H9 (cell line): Measurements from ENCODE around the gene KAZN. TPM values are rescaled to one million over a fixed set of nuclear protein-coding genes. Genes with fewer than 3 reads are reported as not detected.

ENCODE experiments used
- DNase-seq: peaks from one replicate; pipeline ENCODE4 v3.0.0-alpha.2; 2017
- H2AFZ ChIP-seq: one replicate; pipeline ENCODE4 v1.6.1; 2013; ENCODE audit warnings: mild to moderate bottlenecking, low read length, control low read depth, moderate library complexity
- H2AK5ac ChIP-seq: 2 replicates; pipeline ENCODE4 v1.6.1; 2013; ENCODE audit warnings: low read length, control low read depth, mixed read lengths; ENCODE audit not compliant: insufficient read length
- H2BK120ac ChIP-seq: one replicate; pipeline ENCODE4 v1.6.1; 2013; ENCODE audit warnings: low read depth, mild to moderate bottlenecking, low read length, control low read depth, inconsistent platforms; ENCODE audit not compliant: poor library complexity, severe bottlenecking
- H2BK12ac ChIP-seq: 2 replicates; pipeline ENCODE4 v1.6.1; 2013; ENCODE audit warnings: low read length, control low read depth, mixed read lengths, low read depth; ENCODE audit not compliant: insufficient read length
- H2BK15ac ChIP-seq: 2 replicates; pipeline ENCODE4 v1.6.1; 2013; ENCODE audit warnings: low read depth, low read length, control low read depth
- H2BK20ac ChIP-seq: one replicate; pipeline ENCODE4 v1.6.1; 2013; ENCODE audit warnings: low read depth, mild to moderate bottlenecking, low read length, control low read depth, inconsistent platforms; ENCODE audit not compliant: poor library complexity, severe bottlenecking
- H2BK5ac ChIP-seq: 2 replicates; pipeline ENCODE4 v1.6.1; 2013; ENCODE audit warnings: low read length, control low read depth, mixed read lengths; ENCODE audit not compliant: insufficient read length
- H3K14ac ChIP-seq: 2 replicates; pipeline ENCODE4 v1.6.1; 2013; ENCODE audit warnings: low read length, control low read depth; ENCODE audit not compliant: insufficient read depth
- H3K18ac ChIP-seq: 2 replicates; pipeline ENCODE4 v1.6.1; 2013; ENCODE audit warnings: low read depth, mild to moderate bottlenecking, mixed read lengths, low read length, control low read depth; ENCODE audit not compliant: insufficient read length
- H3K23ac ChIP-seq: 2 replicates; pipeline ENCODE4 v1.6.1; 2013; ENCODE audit warnings: low read length, control low read depth, mixed read lengths, low read depth; ENCODE audit not compliant: insufficient read length
- H3K23me2 ChIP-seq: 2 replicates; pipeline ENCODE4 v1.6.1; 2013; ENCODE audit warnings: low read depth, mild to moderate bottlenecking, mixed read lengths, low read length, control low read depth; ENCODE audit not compliant: insufficient read length, poor library complexity, severe bottlenecking
- H3K27ac ChIP-seq: 2 replicates; pipeline ENCODE4 v1.5.1; 2013; ENCODE audit warnings: low read length, control low read depth, mixed read lengths, low read depth; ENCODE audit not compliant: insufficient read length
- H3K27me3 ChIP-seq: 2 replicates; pipeline ENCODE4 v1.6.1; 2013; ENCODE audit warnings: low read length, control low read depth, inconsistent platforms; ENCODE audit not compliant: insufficient read depth
- H3K4ac ChIP-seq: 2 replicates; pipeline ENCODE4 v1.6.1; 2013; ENCODE audit warnings: low read depth, mild to moderate bottlenecking, control low read depth, inconsistent platforms, low read length, moderate library complexity
- H3K4me1 ChIP-seq: 2 replicates; pipeline ENCODE4 v1.6.1; 2013; ENCODE audit warnings: low read length, control low read depth, inconsistent platforms; ENCODE audit not compliant: insufficient read depth
- H3K4me2 ChIP-seq: 2 replicates; pipeline ENCODE4 v1.6.1; 2013; ENCODE audit warnings: low read length, control low read depth, mixed read lengths; ENCODE audit not compliant: insufficient read length, insufficient read depth
- H3K56ac ChIP-seq: 2 replicates; pipeline ENCODE4 v1.6.1; 2013; ENCODE audit warnings: low read depth, mild to moderate bottlenecking, mixed read lengths, low read length, control low read depth; ENCODE audit not compliant: insufficient read length
- H3K79me1 ChIP-seq: 2 replicates; pipeline ENCODE4 v1.6.1; 2013; ENCODE audit warnings: low read depth, mild to moderate bottlenecking, moderate library complexity, low read length, control low read depth, inconsistent platforms; ENCODE audit not compliant: insufficient read depth, poor library complexity, severe bottlenecking
- H3K79me2 ChIP-seq: 2 replicates; pipeline ENCODE4 v1.6.1; 2013; ENCODE audit warnings: low read length, control low read depth, inconsistent platforms; ENCODE audit not compliant: insufficient read depth
- H3K9ac ChIP-seq: 2 replicates; pipeline ENCODE4 v1.6.1; 2013; ENCODE audit warnings: low read length, control low read depth, mixed read lengths; ENCODE audit not compliant: insufficient read length; ENCODE audit errors: extremely low read depth
- H3K9me3 ChIP-seq: one replicate; pipeline ENCODE4 v1.6.1; 2013; ENCODE audit warnings: low read depth, low read length, inconsistent platforms; ENCODE audit not compliant: control insufficient read depth
- H3T11ph ChIP-seq: one replicate; pipeline ENCODE4 v1.6.1; 2013; ENCODE audit warnings: mild to moderate bottlenecking, low read length, control low read depth, inconsistent platforms
- H4K20me1 ChIP-seq: one replicate; pipeline ENCODE4 v1.6.1; 2013; ENCODE audit not compliant: control insufficient read depth, insufficient read length, insufficient read depth
- H4K5ac ChIP-seq: 2 replicates; pipeline ENCODE4 v1.6.1; 2013; ENCODE audit warnings: low read depth, mild to moderate bottlenecking, mixed read lengths, low read length, control low read depth; ENCODE audit not compliant: insufficient read length
- H4K8ac ChIP-seq: replicated peaks from 2 replicates; pipeline ENCODE4 v1.6.1; 2013; ENCODE audit warnings: low read length, control low read depth, mixed read lengths, low read depth; ENCODE audit not compliant: insufficient read length
- H4K91ac ChIP-seq: 2 replicates; pipeline ENCODE4 v1.6.1; 2013; ENCODE audit warnings: low read depth, mild to moderate bottlenecking, moderate library complexity, mixed read lengths, low read length, control low read depth; ENCODE audit not compliant: insufficient read length
- H3K27ac Mint-ChIP-seq, 3 experiments: 2 replicates in 2 of 3; 3 replicates in 1 of 3; pipeline ENCODE4 v1.8.0; 2020 to 2021; ENCODE audit warnings: mixed read lengths in 3 of 3, mild to moderate bottlenecking in 1 of 3, moderate library complexity in 1 of 3
- H3K27me3 Mint-ChIP-seq: 2 replicates; pipeline ENCODE4 v1.8.0; 2021; ENCODE audit warnings: low read depth, mild to moderate bottlenecking, moderate library complexity, mixed read lengths
- H3K36me3 Mint-ChIP-seq, 3 experiments: 2 replicates in 2 of 3; 3 replicates in 1 of 3; pipeline ENCODE4 v1.8.0; 2020 to 2021; ENCODE audit warnings: low read depth in 3 of 3, mixed read lengths in 3 of 3; ENCODE audit not compliant: insufficient read depth in 1 of 3
- H3K4me1 Mint-ChIP-seq, 2 experiments: 2 replicates each; pipeline ENCODE4 v1.8.0; 2020; ENCODE audit warnings: mixed read lengths in 2 of 2
- H3K4me3 Mint-ChIP-seq, 2 experiments: 2 replicates in 1 of 2; 3 replicates in 1 of 2; pipeline ENCODE4 v1.8.0; 2020 to 2021; ENCODE audit warnings: mild to moderate bottlenecking in 2 of 2, mixed read lengths in 2 of 2, moderate library complexity in 1 of 2
- H3K9me3 Mint-ChIP-seq, 2 experiments: 2 replicates in 1 of 2; 3 replicates in 1 of 2; pipeline ENCODE4 v1.8.0; 2020; ENCODE audit warnings: mild to moderate bottlenecking in 2 of 2, mixed read lengths in 2 of 2, moderate library complexity in 1 of 2
- CTCF ChIP-seq: fragments of 200-600 bp; sonication (generic); conservative IDR thresholded peaks from 3 replicates; pipeline ENCODE4 v1.8.0; 2021; ENCODE audit warnings: antibody characterized with exemption, mild to moderate bottlenecking
- WGBS: extraction: QIAGEN DNeasy Blood & Tissue Kit; methylation state at CpG from one replicate; pipeline ENCODE4 v1.1.7; 2013; ENCODE audit warnings: missing lambda C conversion rate, low lambda C conversion rate, mixed read lengths; ENCODE audit not compliant: insufficient read length; ENCODE audit errors: extremely low coverage; 5-methylcytosine and 5-hydroxymethylcytosine counted together
- total RNA-seq: library from RNA; stranded (reverse); gene quantifications from 2 replicates; pipeline ENCODE4 v1.2.1, GENCODE V29; 2021

KAZN gene
- total RNA-seq, 1 experiment from 2014 or later, result 7.6 TPM

DNA sequence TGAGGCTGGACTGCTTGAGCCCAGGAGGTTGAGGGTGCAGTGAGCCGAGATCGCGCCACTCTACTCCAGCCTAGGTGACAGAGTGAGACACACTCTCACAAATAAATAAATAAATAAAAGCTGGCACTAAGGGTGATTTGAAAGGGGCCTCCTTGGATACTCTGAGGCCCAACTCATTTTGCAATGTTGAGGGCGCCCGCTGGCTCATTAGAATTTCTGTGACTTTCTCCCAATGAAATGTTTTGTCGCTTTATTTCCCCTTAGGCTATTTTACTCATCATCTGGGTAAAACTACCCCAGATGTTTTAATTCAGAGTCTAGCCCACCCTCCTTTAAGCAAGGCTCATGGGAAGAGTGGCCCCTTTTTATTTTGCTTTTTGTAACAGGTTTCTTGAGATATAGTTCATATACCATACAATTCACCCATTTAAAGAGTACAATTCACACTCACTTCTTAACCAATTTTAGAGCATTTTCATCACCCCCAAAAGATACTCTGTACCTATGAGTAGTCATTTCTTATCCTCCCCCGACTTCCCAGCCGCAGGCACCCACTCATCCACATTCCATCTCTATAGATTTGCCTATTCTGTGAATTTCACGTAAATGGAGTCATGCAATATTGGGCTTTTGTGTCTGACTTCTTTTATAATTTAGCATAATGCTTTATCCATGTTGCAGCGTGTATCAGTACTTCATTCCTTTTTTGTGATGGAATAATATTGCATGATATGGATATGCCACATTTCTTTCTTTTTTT is 259.1 kb downstream of the KAZN start:
- Histone ChIP-seq H2BK120ac (no peak overlapping the region), H3K18ac (no peak overlapping the region), H3K4me1 (0 out of 2 replicates have a peak, but pooled peaks cover 2% of the 10 kb centered on the region), H4K20me1 (no peaks in the 10 kb centered on the region), H3K56ac (no peak overlapping the region), H3K79me2 (no peaks in the 10 kb centered on the region), H3K4ac (no peak overlapping the region), H3K9ac (no peak overlapping the region), H3T11ph (no peak overlapping the region), H2BK5ac (no peak overlapping the region), H3K14ac (no peak overlapping the region), H3K23me2 (no peaks in the 10 kb centered on the region), H2BK20ac (no peak overlapping the region), H3K27ac (no peak overlapping the region), H3K79me1 (no peaks in the 10 kb centered on the region), H2BK15ac (no peak overlapping the region), H3K9me3 (no peaks in the 10 kb centered on the region), H2BK12ac (no peak overlapping the region), H2AFZ (no peak overlapping the region), H4K91ac (no peak overlapping the region), H3K4me2 (no peak overlapping the region), H2AK5ac (no peak overlapping the region), H4K8ac (no peak overlapping the region), H4K5ac (no peak overlapping the region), H3K23ac (no peak overlapping the region), H3K27me3 (no peaks in the 10 kb centered on the region)
- H3K9me3 Mint-ChIP-seq, result no peaks in the 10 kb centered on the region
- no peak overlapping the region; a peak in 1 of 7 replicates for H3K27ac Mint-ChIP-seq
- peaks cover 13 to 19% of the 10 kb centered on the region in 2 experiments for H3K4me1 Mint-ChIP-seq
- H3K36me3 Mint-ChIP-seq, result no peaks in the 10 kb centered on the region
- no CpG with 5 or more reads among the region's 10 CpGs for WGBS
- H3K27me3 Mint-ChIP-seq, result peaks cover 9% of the 10 kb centered on the region
- no peak for TF ChIP-seq CTCF
- DNase-seq, result no peak
- no peak overlapping the region for H3K4me3 Mint-ChIP-seq
